ENCODE measurements around the gene ITGB4.

Gene ITGB4

GRCh38 chr17:75725504-75725903, 4.2 kb downstream of the ITGB4 start:
- no peak for DNase-seq (ENCODE audit: low read depth)
- no peak overlapping the region for H3K4me3 ChIP-seq (ENCODE audit: low read depth, low read length)

GRCh38 chr17:75727391-75727790, 6.1 kb downstream of the ITGB4 start:
- H3K4me3 ChIP-seq (ENCODE audit: low read depth, low read length): no peak overlapping the region
- no peak for DNase-seq (ENCODE audit: low read depth)

GRCh38 chr17:75729351-75729750, 8.1 kb downstream of the ITGB4 start:
- no peak overlapping the region for H3K4me3 ChIP-seq (ENCODE audit: low read depth, low read length)
- DNase-seq (ENCODE audit: low read depth): no peak

GRCh38 chr17:75730065-75730464, 8.8 kb downstream of the ITGB4 start:
- DNase-seq (ENCODE audit: low read depth): no peak
- H3K4me3 ChIP-seq (ENCODE audit: low read depth, low read length): no peak overlapping the region

GRCh38 chr17:75731086-75731715, 9.9 kb downstream of the ITGB4 start:
- no peak for DNase-seq (ENCODE audit: low read depth)
- H3K4me3 ChIP-seq (ENCODE audit: low read depth, low read length): no peak overlapping the region

- no peak for DNase-seq (ENCODE audit: low read depth)
- H3K4me3 ChIP-seq (ENCODE audit: low read depth, low read length): no peak overlapping the region
Measured at GRCh38 chr17:75731716-75732498, 10.6 kb downstream of the ITGB4 start.

- no peak for DNase-seq (ENCODE audit: low read depth)
- no peak overlapping the region for H3K4me3 ChIP-seq (ENCODE audit: low read depth, low read length)
Measured at GRCh38 chr17:75733471-75733870, 12.2 kb downstream of the ITGB4 start.

GRCh38 chr17:75734674-75735294, 13.5 kb downstream of the ITGB4 start:
- H3K4me3 ChIP-seq (ENCODE audit: low read depth, low read length): no peak overlapping the region
- no peak for DNase-seq (ENCODE audit: low read depth)

- H3K4me3 ChIP-seq (ENCODE audit: low read depth, low read length): no peak overlapping the region
- DNase-seq (ENCODE audit: low read depth): no peak
Measured at GRCh38 chr17:75736173-75736835, 15.0 kb downstream of the ITGB4 start.

GRCh38 chr17:75737133-75737962, 16.1 kb downstream of the ITGB4 start:
- DNase-seq (ENCODE audit: low read depth): no peak
- no peak overlapping the region for H3K4me3 ChIP-seq (ENCODE audit: low read depth, low read length)

GRCh38 chr17:75738218-75738802, 17.1 kb downstream of the ITGB4 start:
- no peak for DNase-seq (ENCODE audit: low read depth)
- H3K4me3 ChIP-seq (ENCODE audit: low read depth, low read length): no peak overlapping the region

- DNase-seq (ENCODE audit: low read depth): no peak
- no peak overlapping the region for H3K4me3 ChIP-seq (ENCODE audit: low read depth, low read length)
Measured at GRCh38 chr17:75739174-75739573, 17.9 kb downstream of the ITGB4 start.

- DNase-seq (ENCODE audit: low read depth): no peak
Measured at GRCh38 chr17:75739801-75740200, 18.5 kb downstream of the ITGB4 start.

GRCh38 chr17:75740215-75740614, 19.0 kb downstream of the ITGB4 start:
- no peak overlapping the region for H3K4me3 ChIP-seq (ENCODE audit: low read depth, low read length)
- DNase-seq (ENCODE audit: low read depth): no peak

More at GRCh38 chr17:75739801-75740200, 18.5 kb downstream of the ITGB4 start:
- no peak overlapping the region for H3K4me3 ChIP-seq (ENCODE audit: low read depth, low read length)

GRCh38 chr17:75740631-75741077, 19.4 kb downstream of the ITGB4 start:
- no peak for DNase-seq (ENCODE audit: low read depth)

GRCh38 chr17:75742337-75742736, 21.1 kb downstream of the ITGB4 start:
- DNase-seq (ENCODE audit: low read depth): no peak
- H3K4me3 ChIP-seq (ENCODE audit: low read depth, low read length): no peak overlapping the region

More at GRCh38 chr17:75740631-75741077, 19.4 kb downstream of the ITGB4 start:
- H3K4me3 ChIP-seq (ENCODE audit: low read depth, low read length): no peak overlapping the region

- DNase-seq (ENCODE audit: low read depth): no peak
- H3K4me3 ChIP-seq (ENCODE audit: low read depth, low read length): no peak overlapping the region
Measured at GRCh38 chr17:75743625-75744206, 22.5 kb downstream of the ITGB4 start.

- no peak overlapping the region for H3K4me3 ChIP-seq (ENCODE audit: low read depth, low read length)
- no peak for DNase-seq (ENCODE audit: low read depth)
Measured at GRCh38 chr17:75748706-75749105, 27.4 kb downstream of the ITGB4 start.
